Neural cell (in vitro differentiated cells): Measurements from ENCODE around the gene CA9. TPM values are rescaled to one million over a fixed set of nuclear protein-coding genes. Genes with fewer than 3 reads are reported as not detected.
A peak's percentile ranks its signal among the peaks of the same experiment; 100 is the strongest.
"Not testable (repeated sequence)": the region's sequence is repeated elsewhere in the genome, so short reads cannot be mapped to it uniquely, and the experiment has no call there.

ENCODE experiments used
- H2AFZ ChIP-seq: fragments of 200-600, 300-800 bp; sonication (generic), shearing (Covaris generic); 2 replicates; pipeline ENCODE4 v1.6.0; 2014; ENCODE audit warnings: low read depth, mild to moderate bottlenecking, antibody characterized with exemption, low read length, moderate library complexity
- H3F3A ChIP-seq: fragments of 200-600 bp; shearing (Covaris generic); 2 replicates; pipeline ENCODE4 v1.6.1; 2016; ENCODE audit warnings: mild to moderate bottlenecking, moderate library complexity, mixed read lengths, antibody characterized with exemption, low read length; ENCODE audit not compliant: insufficient read depth, poor library complexity, severe bottlenecking
- H3K27ac ChIP-seq: fragments of 200-600, 300-800 bp; sonication (generic), shearing (Covaris generic); 2 replicates; pipeline ENCODE4 v1.5.1; 2014; ENCODE audit warnings: mild to moderate bottlenecking, low read length, moderate library complexity
- H3K27me3 ChIP-seq: fragments of 300-800, 200-600 bp; sonication (generic), shearing (Covaris generic); 2 replicates; pipeline ENCODE4 v1.6.0; 2014; ENCODE audit warnings: mild to moderate bottlenecking, low read depth, low read length, moderate library complexity; ENCODE audit not compliant: insufficient read depth
- H3K36me3 ChIP-seq: fragments of 300-800, 200-600 bp; sonication (generic), shearing (Covaris generic); 2 replicates; pipeline ENCODE4 v1.5.1; 2014; ENCODE audit warnings: mild to moderate bottlenecking, antibody characterized with exemption, low read length, moderate library complexity; ENCODE audit not compliant: insufficient read depth
- H3K4me2 ChIP-seq: fragments of 300-800, 200-600 bp; sonication (generic), shearing (Covaris generic); 2 replicates; pipeline ENCODE4 v1.6.0; 2014; ENCODE audit warnings: mild to moderate bottlenecking, low read length
- H3K4me3 ChIP-seq: fragments of 300-800, 200-600 bp; sonication (generic), shearing (Covaris generic); 2 replicates; pipeline ENCODE4 v1.5.1; 2014; ENCODE audit warnings: mild to moderate bottlenecking, low read length, moderate library complexity
- H3K79me2 ChIP-seq: fragments of 200-600 bp; shearing (Covaris generic); replicated peaks from 2 replicates; pipeline ENCODE4 v1.6.0; 2014; ENCODE audit warnings: mild to moderate bottlenecking, low read length, moderate library complexity; ENCODE audit not compliant: insufficient read depth
- H3K9ac ChIP-seq: fragments of 300-800, 200-600 bp; sonication (generic), shearing (Covaris generic); 2 replicates; pipeline ENCODE4 v1.6.1; 2016; ENCODE audit warnings: mild to moderate bottlenecking, low read length, mixed read lengths
- H3K9me2 ChIP-seq: fragments of 200-600 bp; shearing (Covaris generic); 2 replicates; pipeline ENCODE4 v1.6.1; 2016; ENCODE audit warnings: mild to moderate bottlenecking, low read length, mixed read lengths; ENCODE audit not compliant: insufficient read depth
- H3K9me3 ChIP-seq: fragments of 200-600, 300-800 bp; sonication (generic), shearing (Covaris generic); 2 replicates; pipeline ENCODE4 v1.6.1; 2016; ENCODE audit warnings: mild to moderate bottlenecking, mixed run types, low read length, moderate library complexity, mixed read lengths
- H4K20me1 ChIP-seq: fragments of 200-600 bp; shearing (Covaris generic); 2 replicates; pipeline ENCODE4 v1.6.1; 2016; ENCODE audit warnings: mild to moderate bottlenecking, mixed run types; ENCODE audit not compliant: insufficient read depth
- EP300 ChIP-seq: fragments of 450-650 bp; conservative IDR thresholded peaks from 2 replicates; pipeline ENCODE4 v1.6.1; 2014; ENCODE audit warnings: antibody characterized with exemption, mild to moderate bottlenecking, moderate library complexity; ENCODE audit not compliant: poor library complexity, severe bottlenecking
- EZH2 ChIP-seq: fragments of 200-600, 300-800 bp; shearing (Covaris generic), sonication (generic); IDR thresholded peaks from 2 replicates; pipeline ENCODE4 v1.6.1; 2014; ENCODE audit warnings: antibody characterized with exemption, low read length, borderline replicate concordance, mild to moderate bottlenecking; ENCODE audit not compliant: insufficient read depth, poor library complexity, severe bottlenecking
- MXI1 ChIP-seq: fragments of 450-650 bp; conservative IDR thresholded peaks from 2 replicates; pipeline ENCODE4 v1.6.1; 2014; ENCODE audit warnings: antibody characterized with exemption, mild to moderate bottlenecking; ENCODE audit not compliant: poor library complexity, severe bottlenecking
- POLR2AphosphoS5 ChIP-seq: IDR thresholded peaks from 2 replicates; pipeline ENCODE4 v1.6.1; 2012
- RAD21 ChIP-seq: fragments of 450-650 bp; conservative IDR thresholded peaks from 2 replicates; pipeline ENCODE4 v1.6.1; 2014; ENCODE audit warnings: antibody characterized with exemption, mild to moderate bottlenecking, moderate library complexity
- REST ChIP-seq: IDR thresholded peaks from 2 replicates; pipeline ENCODE4 v1.6.1; 2012; ENCODE audit warnings: borderline replicate concordance
- SMC3 ChIP-seq: fragments of 450-650 bp; conservative IDR thresholded peaks from 2 replicates; pipeline ENCODE4 v1.6.1; 2014; ENCODE audit warnings: antibody characterized with exemption, mild to moderate bottlenecking, moderate library complexity; ENCODE audit not compliant: poor library complexity
- TAF1 ChIP-seq: IDR thresholded peaks from 2 replicates; pipeline ENCODE4 v1.6.1; 2012; ENCODE audit warnings: low read depth
- polyA plus RNA-seq: library from polyadenylated mRNA; depleted of rRNA; stranded (reverse); fragments of >200 nt; gene quantifications from 2 replicates; pipeline ENCODE4 v1.2.3, GENCODE V29; 2014
- TF ChIP-seq, protein P1 (sequence below): fragments of 450-650 bp; IDR thresholded peaks from 2 replicates; pipeline ENCODE4 v1.5.1; 2014; ENCODE audit warnings: antibody characterized with exemption, mild to moderate bottlenecking, moderate library complexity; ENCODE audit not compliant: poor library complexity, severe bottlenecking

The CA9 gene
- polyA plus RNA-seq, 1 donor from 2014 or later = not detected

- not testable (repeated sequence) for H2AFZ ChIP-seq, H3K9ac ChIP-seq, H3K4me3 ChIP-seq, H3K27me3 ChIP-seq, H3K4me2 ChIP-seq, H3K79me2 ChIP-seq, H3K27ac ChIP-seq, H3K36me3 ChIP-seq, H3K9me3 ChIP-seq, H3K9me2 ChIP-seq, H3F3A ChIP-seq, H4K20me1 ChIP-seq
Measured at GRCh38 chr9:35641478-35641877, 32.2 kb upstream of the CA9 start.

- Histone ChIP-seq H3K4me2 (no peak overlapping the region), H3F3A (no peaks in the 10 kb centered on the region), H3K27me3 (no peaks in the 10 kb centered on the region), H3K27ac (no peak overlapping the region), H4K20me1 (no peaks in the 10 kb centered on the region), H3K9ac (no peak overlapping the region), H3K9me2 (no peaks in the 10 kb centered on the region), H3K79me2 (no peaks in the 10 kb centered on the region), H3K4me3 (no peak overlapping the region), H3K36me3 (no peaks in the 10 kb centered on the region), H2AFZ (no peak overlapping the region), H3K9me3 (no peaks in the 10 kb centered on the region)
- no peak for TF ChIP-seq EZH2
- TF ChIP-seq MXI1 = no peak
- TF ChIP-seq TAF1 = no peak
- TF ChIP-seq REST = no peak
- no peak for TF ChIP-seq EP300
Measured at GRCh38 chr9:35643046-35643445, 30.7 kb upstream of the CA9 start.

DNA sequence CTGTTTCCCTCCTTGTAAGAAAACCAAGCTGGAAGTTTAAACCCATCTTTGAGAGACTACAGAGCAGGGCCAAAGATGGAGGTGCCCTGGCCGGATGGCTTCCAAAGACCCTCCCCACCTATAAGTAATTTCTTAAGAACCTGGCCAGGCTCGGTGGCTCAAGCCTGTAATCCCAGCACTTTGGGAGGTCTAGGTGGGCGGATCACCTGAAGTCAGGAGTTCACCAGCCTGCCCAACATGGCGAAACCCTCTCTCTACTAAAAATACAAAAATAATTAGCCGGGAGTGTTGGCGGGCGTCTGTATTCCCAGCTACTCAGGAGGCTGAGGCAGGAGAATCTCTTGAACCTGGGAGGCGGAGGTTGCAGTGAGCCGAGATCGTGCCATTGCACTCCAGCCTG lies 28.0 kb upstream of the CA9 start:
- H3K4me3 ChIP-seq, H3K9ac ChIP-seq, H2AFZ ChIP-seq: not testable (repeated sequence)

GRCh38 chr9:35646153-35646532 lies 27.6 kb upstream of the CA9 start:
- Histone ChIP-seq H3K4me2 (peak overlapping the region; percentile 65), H3K9me2 (no peaks in the 10 kb centered on the region), H3F3A (no peaks in the 10 kb centered on the region), H3K27ac (no peak overlapping the region), H3K79me2 (no peaks in the 10 kb centered on the region), H3K27me3 (no peaks in the 10 kb centered on the region), H2AFZ (no peak overlapping the region), H3K9ac (peak overlapping the region; percentile 74), H3K4me3 (peak overlapping the region; percentile 75), H3K36me3 (no peaks in the 10 kb centered on the region), H3K9me3 (no peaks in the 10 kb centered on the region), H4K20me1 (no peaks in the 10 kb centered on the region)
- no peak for TF ChIP-seq EP300
- no peak for TF ChIP-seq TAF1
- TF ChIP-seq, protein P1, sequence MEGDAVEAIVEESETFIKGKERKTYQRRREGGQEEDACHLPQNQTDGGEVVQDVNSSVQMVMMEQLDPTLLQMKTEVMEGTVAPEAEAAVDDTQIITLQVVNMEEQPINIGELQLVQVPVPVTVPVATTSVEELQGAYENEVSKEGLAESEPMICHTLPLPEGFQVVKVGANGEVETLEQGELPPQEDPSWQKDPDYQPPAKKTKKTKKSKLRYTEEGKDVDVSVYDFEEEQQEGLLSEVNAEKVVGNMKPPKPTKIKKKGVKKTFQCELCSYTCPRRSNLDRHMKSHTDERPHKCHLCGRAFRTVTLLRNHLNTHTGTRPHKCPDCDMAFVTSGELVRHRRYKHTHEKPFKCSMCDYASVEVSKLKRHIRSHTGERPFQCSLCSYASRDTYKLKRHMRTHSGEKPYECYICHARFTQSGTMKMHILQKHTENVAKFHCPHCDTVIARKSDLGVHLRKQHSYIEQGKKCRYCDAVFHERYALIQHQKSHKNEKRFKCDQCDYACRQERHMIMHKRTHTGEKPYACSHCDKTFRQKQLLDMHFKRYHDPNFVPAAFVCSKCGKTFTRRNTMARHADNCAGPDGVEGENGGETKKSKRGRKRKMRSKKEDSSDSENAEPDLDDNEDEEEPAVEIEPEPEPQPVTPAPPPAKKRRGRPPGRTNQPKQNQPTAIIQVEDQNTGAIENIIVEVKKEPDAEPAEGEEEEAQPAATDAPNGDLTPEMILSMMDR = no peak
- TF ChIP-seq POLR2AphosphoS5 = no peak
- no peak for TF ChIP-seq RAD21
- TF ChIP-seq SMC3 = no peak

More for the DNA sequence above, 28.0 kb upstream of the CA9 start:
- not testable (repeated sequence) for H3K79me2 ChIP-seq, H3K9me3 ChIP-seq, H3K36me3 ChIP-seq, H3K27ac ChIP-seq, H4K20me1 ChIP-seq, H3K4me2 ChIP-seq, H3K9me2 ChIP-seq, H3F3A ChIP-seq, H3K27me3 ChIP-seq
